Choroid plexus epithelial cell (primary cell): ENCODE data around the gene KCNQ1.

Experiments used
- DNase-seq: peaks from one replicate; pipeline ENCODE4 v3.0.0-alpha.2; 2010; ENCODE audit warnings: low read depth
- H3K4me3 ChIP-seq: 2 replicates; pipeline ENCODE4 v1.5.1; 2011; ENCODE audit warnings: low read depth, mild to moderate bottlenecking, control low read depth, low read length, moderate library complexity
- TF ChIP-seq, protein P1 (sequence below): conservative IDR thresholded peaks from 2 replicates; pipeline ENCODE4 v1.5.1; 2011; ENCODE audit warnings: low read depth, mild to moderate bottlenecking, control low read depth, inconsistent platforms, low read length, moderate library complexity

KCNQ1 gene

DNA sequence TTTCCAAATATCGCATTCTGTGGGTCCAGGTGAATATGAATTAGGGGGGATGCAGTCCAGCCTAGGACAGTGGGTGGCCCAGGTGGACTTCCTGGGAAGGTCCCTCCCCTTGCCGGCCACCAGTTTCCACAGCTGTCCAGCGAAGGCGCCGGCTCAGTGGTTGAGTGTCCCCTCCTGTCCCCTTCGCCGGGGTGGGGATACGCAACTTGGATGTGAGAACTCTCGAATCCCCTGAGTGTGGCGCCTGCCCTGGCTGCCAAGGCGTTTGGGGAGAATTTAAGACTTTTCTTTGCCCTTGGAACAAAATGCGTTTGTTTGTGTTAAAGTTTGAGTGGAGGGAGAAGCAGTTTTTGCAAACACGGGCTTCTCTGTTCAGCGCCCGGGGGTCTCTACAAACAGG is 131.3 kb downstream of the KCNQ1 start:
- TF ChIP-seq, protein P1, sequence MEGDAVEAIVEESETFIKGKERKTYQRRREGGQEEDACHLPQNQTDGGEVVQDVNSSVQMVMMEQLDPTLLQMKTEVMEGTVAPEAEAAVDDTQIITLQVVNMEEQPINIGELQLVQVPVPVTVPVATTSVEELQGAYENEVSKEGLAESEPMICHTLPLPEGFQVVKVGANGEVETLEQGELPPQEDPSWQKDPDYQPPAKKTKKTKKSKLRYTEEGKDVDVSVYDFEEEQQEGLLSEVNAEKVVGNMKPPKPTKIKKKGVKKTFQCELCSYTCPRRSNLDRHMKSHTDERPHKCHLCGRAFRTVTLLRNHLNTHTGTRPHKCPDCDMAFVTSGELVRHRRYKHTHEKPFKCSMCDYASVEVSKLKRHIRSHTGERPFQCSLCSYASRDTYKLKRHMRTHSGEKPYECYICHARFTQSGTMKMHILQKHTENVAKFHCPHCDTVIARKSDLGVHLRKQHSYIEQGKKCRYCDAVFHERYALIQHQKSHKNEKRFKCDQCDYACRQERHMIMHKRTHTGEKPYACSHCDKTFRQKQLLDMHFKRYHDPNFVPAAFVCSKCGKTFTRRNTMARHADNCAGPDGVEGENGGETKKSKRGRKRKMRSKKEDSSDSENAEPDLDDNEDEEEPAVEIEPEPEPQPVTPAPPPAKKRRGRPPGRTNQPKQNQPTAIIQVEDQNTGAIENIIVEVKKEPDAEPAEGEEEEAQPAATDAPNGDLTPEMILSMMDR, result no peak

DNA sequence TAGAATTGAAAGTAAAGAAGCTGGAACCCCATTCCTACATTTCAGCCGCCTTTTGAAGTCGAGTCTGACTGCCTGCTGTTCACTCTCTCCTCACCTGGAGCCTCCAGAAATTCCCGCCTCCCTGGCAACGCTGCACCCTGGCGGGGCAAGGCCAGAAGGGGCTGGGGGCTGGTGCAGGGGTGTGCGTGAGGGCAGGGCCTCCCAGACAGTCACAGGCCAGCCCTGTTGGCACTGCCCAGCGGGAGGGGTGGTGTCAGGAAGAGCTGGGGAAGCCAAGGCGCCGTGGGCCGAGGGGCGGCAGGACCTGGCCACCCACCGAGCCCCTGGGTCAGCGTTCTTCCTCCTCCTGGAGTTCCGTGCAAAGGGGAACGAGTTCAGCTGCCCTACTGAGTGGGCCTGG is 131.7 kb downstream of the KCNQ1 start:
- no peak overlapping the region for H3K4me3 ChIP-seq
- TF ChIP-seq, protein P1, result no peak
- no peak for DNase-seq

More for the DNA sequence above, 131.3 kb downstream of the KCNQ1 start:
- no peak overlapping the region for H3K4me3 ChIP-seq
- DNase-seq, result no peak

DNA sequence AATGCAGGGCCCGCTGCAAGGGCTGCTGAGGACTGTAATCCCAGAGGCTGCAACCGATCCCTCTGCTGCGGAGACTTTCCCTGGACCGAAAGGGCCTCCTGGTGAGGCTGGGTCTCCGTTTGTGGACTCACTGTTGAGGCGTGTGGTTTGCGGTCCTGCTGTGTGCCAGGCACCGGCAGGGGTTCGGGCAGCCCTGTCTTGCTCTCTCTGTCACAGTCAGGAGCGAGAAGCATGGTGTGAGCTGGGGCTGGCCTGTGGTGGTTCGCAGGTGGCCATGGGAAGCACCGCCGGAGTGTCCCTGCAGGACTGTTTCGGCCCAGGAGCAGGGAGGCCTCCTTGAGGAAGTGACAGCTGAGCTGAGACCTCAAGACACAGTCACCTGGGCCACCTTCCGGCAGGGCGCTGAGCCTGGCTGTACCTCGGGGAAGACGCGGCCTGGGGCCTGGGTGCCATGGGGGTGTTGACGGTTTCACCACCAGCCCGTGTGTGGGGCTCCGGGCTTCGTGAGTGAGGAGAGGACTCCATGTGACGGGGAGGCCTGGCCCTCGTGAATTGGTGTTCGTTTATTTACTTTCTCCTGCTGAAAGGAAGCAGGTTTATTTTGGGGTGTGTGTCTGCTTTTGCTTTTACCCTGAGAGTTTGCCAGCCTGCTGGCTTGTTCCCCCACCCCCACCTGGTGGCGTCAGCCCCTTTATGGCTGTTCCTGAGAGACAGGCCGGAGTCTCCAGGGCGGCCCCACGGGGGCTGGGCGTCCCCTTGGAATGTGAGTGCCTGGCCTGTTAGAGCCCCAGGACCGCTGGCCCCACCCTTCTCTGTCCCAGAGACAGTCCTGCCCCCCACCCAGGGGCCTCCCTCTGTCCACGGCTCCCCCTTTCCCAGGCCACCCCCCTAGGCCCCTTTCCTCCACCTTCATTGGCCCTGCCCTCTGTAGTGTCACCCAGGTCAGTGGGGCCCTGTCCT is 132.5 kb downstream of the KCNQ1 start:
- no peak for DNase-seq
- TF ChIP-seq, protein P1, result no peak
- H3K4me3 ChIP-seq, result no peak overlapping the region

DNA sequence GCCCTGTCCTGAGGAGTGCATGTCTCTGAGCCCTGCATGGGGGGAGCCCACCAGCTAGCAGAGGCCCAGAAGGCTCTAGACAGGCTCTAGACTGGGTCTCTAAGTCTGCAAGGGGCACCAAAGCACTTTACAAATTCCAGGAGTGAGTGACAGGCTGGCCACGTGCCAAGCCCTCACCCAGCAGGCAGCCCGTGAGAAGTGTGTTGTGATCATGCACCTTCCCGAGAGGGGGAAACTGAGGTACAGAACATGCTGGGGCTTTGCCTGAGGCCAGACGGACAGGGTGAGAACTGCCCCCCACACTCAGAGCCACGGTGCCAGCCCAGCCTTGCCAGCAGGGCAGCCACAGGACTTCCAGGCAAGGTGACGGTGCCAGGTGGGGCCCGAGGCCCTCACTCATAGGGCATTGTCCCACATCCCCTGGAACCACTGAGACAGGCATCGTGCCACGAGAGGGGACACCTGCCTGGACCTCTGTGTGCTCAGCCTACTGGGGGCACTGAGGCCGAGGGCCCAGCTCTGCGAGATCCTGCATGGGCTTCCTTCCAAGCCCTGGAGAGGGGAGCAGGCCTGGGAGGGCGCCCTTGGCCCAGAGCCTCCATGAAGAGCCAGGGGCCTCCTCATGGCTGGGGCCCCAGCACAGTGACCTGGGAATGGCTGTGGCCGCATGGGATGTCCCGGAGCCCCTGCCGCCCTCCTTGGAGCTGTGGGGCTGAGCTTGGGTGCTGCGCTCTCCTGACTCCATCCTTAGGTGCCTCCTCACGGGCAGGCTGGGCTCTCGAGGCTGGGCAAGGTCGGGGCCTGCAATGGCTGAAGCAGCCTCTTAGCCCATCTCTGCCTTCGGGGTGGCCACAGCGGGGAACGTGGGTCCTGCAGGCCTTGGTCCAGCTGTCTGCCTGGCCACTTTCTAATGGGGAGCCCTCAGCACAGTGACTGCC is 133.5 kb downstream of the KCNQ1 start:
- H3K4me3 ChIP-seq, result no peak overlapping the region
- TF ChIP-seq, protein P1, result no peak
- DNase-seq, result no peak

DNA sequence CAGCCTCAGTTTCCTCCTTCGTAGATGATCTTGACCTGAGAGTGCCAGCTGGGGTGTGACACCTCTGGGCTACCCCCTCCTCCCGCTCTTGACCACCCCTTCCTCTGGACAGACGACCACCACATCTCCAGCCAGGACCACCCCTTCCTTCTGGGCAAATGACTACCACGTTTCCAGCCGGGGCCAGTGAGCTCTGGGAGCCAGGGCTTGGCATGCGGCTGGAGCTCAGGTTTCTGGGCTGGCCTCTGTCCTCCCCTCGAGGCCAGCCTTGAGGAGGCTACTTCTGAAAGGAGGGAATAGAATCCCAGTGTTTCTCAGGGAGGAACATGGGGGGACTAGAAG is 134.1 kb downstream of the KCNQ1 start:
- no peak overlapping the region for H3K4me3 ChIP-seq
- TF ChIP-seq, protein P1, result no peak
- DNase-seq, result no peak

DNA sequence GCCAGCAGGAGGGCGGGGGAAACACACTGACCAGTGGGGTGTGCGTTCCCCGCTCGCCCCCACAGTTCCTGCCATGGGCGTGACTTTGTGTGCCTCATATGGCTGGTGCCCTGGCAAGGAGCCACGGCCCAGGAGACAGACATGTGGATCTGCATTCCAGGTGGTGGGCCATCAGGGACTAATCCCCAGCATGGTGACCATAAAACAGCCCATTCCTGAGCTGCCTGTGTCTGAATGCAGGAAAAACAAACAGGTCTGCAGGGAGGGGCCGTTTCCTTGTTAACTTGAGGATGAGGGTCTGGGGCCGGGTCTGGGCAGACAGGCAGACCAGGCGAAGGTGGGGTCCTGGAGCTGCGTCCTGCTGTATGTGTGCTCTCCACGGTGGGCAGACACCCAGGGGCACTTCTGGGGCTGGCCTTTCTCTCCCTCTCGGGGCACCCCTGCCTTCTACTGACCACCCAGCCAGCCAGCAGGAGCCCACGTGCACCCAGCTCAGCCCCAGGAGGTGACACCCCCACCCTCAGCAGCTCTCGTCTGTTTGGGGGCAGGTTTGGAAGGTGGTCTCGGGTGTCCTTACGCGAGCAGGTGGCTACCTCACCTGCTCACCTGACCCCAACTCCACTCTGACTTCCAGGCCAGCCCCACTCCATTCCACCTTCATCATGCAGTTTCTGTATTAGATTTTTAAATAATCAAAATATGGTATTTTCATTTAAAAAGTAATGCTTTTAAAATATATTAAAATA is 134.7 kb downstream of the KCNQ1 start:
- no peak overlapping the region for H3K4me3 ChIP-seq
- TF ChIP-seq, protein P1, result no peak
- DNase-seq, result no peak
